22Rv1 (cell line): ENCODE results near the gene SASH1.

Experiments used
- ZFX ChIP-seq: fragments of 450-650 bp; IDR thresholded peaks from 2 replicates; pipeline ENCODE4 v1.6.1; 2017; ENCODE audit warnings: antibody characterized with exemption, borderline replicate concordance
- TF ChIP-seq, protein P1 (sequence below): fragments of 450-650 bp; IDR thresholded peaks from 2 replicates; pipeline ENCODE4 v1.5.1; 2017; ENCODE audit warnings: mild to moderate bottlenecking

DNA sequence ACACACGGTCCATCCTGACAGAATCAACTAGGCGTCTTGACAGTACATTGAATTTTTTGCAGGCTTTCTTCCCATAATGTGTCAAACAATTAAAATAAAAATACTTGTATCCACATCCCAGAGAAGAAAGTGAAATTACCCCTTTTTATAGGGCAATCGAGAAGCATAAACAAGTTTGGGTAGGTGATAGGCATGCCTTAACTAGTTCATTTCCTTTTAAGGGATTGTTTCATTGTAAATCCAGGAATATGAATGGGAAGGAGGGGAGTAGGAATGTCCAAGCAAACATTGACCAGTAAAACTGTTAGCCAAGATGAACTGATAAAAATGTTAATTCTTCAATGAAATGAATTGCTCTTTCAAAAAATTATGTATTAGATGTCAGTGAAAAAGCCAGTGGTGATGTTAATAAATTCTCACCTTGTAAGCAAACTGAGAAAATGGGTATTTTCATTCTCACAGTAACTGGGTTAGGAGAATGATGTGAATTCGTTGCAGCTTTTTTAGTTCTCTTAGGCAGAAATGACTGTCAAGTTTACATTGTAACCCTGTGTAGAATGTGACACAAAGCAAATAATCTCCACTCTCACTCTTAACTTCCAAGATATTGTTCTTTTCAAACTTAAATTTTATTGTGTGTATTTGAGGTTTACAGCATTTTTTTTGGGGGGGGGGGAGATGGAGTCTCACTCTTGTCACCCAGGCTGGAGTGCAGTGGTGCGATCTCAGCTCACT is 31.6 kb downstream of the SASH1 start:
- TF ChIP-seq, protein P1, sequence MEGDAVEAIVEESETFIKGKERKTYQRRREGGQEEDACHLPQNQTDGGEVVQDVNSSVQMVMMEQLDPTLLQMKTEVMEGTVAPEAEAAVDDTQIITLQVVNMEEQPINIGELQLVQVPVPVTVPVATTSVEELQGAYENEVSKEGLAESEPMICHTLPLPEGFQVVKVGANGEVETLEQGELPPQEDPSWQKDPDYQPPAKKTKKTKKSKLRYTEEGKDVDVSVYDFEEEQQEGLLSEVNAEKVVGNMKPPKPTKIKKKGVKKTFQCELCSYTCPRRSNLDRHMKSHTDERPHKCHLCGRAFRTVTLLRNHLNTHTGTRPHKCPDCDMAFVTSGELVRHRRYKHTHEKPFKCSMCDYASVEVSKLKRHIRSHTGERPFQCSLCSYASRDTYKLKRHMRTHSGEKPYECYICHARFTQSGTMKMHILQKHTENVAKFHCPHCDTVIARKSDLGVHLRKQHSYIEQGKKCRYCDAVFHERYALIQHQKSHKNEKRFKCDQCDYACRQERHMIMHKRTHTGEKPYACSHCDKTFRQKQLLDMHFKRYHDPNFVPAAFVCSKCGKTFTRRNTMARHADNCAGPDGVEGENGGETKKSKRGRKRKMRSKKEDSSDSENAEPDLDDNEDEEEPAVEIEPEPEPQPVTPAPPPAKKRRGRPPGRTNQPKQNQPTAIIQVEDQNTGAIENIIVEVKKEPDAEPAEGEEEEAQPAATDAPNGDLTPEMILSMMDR = no peak
- TF ChIP-seq ZFX = no peak
